NCI-H146 (cell line): ENCODE measurements around the gene TANGO6.
"Not testable (repeated sequence)": the region's sequence is repeated elsewhere in the genome, so short reads cannot be mapped to it uniquely, and the experiment has no call there.

Experiments
- DNase-seq: peaks from one replicate; lab custom pipeline; 2025; lab: John Stamatoyannopoulos, UW

TANGO6 gene

DNA sequence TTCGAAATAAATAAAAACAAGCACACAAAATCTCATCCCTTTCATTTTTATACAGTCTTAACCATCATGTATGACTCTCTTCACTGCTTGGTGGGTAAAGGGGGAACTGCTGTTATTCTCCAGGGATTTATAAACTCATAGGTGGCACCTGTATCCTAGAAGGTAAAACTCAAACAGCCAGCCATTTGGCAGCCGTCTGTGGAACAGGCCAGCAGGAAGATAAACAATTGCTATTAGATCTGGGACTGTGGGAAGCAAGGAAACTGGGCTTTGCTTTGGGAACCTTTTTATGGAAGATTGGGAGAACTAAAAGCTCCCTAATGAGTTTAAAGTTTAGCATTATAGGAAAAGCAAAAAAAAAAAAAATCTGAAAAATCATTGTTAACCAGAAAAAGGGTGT lies 126.0 kb downstream of the TANGO6 start:
- DNase-seq = no peak

DNA sequence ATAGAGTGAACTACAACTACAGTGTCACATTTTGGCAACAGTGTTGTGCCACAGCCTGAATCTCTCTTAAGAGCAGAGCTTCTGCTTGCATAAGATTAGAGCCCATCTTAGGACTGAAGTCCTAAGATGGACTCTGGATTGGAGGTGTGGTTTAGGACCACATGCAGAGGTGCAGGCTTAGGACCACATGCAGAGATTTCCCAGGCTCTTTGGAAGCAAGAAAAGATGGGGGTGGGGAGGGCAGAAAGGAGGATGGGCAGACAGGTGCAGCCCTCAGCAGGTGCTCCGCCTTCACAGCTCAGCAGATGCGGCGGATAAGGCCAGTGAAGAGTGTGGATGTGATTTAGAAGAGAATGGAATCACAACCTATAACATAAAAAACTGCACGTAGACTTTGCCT lies 128.7 kb downstream of the TANGO6 start:
- peak; percentile 91 for DNase-seq

DNA sequence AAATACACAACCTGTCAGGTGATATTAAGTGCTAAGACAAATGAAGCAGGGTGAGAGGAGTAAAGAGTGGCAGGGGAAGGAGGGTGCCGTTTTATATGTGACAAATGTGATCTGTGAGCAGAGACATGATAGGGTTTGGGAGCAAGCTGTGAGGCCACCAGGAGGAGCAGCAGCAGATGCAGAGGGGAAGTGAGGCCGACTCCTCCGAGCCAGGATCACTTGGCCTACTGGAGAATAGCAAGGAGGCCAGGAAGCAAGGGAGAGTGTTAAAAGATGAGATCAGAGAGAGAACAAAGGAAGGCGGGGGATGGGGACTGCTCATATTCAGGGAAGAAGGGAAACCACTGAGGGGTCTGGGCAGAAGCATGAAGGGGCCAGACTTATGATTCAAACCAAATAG lies 129.4 kb downstream of the TANGO6 start:
- peak; percentile 61 for DNase-seq

DNA sequence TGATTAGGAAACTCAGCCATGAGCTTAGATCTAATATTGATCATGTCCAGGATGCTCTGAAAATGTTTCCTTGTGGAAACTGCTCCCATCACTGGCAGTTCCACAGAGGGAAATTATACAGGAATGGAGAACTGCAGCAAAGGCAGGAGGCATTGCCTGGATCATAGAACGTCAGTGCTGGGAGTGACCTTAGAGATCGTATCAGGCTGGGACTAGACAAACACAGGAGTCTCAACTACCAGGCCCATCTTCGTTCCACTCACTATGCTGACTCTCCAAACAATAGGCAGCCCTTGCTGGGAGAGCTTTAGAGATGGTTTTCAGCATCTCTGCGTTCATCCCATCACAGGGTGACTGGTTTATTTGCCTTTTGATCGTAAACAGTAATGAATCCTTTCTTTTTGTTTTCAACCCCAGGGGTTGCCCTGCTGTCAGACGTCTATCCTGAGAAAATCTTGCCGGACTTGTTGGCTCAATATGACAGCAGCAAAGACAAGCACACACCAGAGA lies 130.3 kb downstream of the TANGO6 start:
- DNase-seq = peak; percentile 66

DNA sequence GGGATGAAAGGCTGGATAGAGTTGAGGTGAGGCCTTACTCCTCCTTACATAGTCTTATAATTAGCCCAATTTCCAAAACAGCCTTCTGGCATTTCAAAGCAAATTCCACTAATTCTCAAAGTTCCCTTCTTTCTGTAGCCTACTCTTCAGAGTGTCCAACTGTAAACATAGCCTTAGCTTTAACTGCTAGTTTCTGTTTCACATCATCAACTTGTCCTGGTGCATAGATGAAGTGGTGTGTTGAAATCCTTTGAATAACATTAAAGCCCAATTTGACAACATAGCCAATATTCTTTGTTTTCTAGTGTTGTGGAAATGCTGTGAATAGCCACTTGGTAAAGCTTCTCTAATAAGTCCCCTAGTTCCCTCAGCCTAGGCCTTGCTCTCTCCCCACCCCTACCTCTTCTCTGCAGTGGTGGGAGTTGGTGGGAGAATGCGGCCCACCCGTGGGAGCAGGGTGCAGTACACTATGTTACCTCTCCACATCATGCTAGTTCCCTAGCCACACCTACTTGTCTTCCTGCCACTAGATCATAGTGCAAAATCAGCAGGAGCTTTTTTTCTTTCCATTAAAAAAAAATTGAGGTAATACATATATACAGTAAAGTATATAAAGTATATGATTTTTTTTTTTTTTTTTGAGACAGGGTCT lies 135.1 kb downstream of the TANGO6 start:
- no peak for DNase-seq

DNA sequence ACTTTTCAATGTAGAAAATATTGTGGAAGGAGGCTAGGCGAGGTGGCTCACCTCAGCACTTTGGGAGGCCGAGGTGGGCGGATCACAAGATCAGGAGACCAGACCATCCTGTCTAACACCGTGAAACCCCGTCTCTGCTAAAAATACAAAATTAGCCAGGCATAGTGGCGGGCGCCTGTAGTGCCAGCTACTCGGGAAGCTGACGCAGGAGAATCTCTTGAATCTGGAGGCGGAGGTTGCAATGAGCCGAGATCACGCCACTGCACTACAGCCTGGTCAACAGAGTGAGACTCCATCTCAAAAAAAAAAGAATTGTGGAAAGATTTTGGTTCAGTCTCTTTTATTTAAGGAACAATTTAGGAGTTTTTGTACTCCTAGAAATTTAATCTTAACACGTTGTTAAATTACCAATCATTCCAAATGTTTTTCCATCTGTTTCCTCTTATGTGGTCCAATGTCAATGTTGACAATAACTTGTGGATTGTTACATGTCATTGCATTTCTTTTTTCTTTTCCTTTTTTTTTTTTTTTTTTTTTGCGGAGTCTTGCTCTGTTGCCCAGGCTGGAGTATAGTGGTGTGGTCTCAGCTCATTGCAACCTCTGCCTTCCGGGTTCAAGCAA lies 137.5 kb downstream of the TANGO6 start:
- no peak for DNase-seq

DNA sequence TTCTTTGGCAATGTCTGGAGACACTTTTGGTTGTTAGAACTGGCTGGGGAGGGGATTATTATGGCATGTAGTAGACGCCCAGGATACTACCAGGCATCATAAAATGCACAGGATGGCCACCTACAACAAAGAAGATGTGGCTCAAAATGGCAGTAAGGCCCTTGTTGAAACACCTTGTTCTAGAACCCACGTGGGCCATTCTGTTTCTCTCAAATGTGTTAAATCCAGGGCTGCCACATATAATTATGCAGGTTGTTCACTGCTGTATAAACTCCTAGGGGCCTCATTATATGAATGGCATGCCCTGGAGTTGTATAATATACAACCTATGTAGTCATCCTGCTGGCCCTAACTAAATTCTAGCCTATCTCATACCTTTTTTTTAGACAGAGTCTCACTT lies 138.6 kb downstream of the TANGO6 start:
- no peak for DNase-seq

DNA sequence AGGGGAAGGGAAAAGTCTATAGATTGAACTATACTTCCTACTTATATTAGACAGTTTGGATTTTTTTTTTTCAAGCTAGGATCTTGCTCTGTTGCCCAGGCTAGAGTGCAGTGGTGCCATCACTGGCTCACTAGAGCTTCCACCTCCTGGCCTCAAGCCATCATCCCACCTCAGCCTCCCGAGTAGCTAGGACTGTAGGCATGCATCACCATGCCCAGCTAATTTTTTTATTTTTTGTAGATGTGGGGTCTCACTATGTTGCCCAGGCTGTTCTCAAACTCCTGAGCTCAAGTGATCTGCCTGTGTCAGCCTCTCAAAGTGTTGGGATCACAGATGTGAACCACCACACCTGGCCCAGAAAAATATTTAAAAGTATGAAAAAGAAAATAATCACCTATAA lies 141.1 kb downstream of the TANGO6 start:
- no peak for DNase-seq

DNA sequence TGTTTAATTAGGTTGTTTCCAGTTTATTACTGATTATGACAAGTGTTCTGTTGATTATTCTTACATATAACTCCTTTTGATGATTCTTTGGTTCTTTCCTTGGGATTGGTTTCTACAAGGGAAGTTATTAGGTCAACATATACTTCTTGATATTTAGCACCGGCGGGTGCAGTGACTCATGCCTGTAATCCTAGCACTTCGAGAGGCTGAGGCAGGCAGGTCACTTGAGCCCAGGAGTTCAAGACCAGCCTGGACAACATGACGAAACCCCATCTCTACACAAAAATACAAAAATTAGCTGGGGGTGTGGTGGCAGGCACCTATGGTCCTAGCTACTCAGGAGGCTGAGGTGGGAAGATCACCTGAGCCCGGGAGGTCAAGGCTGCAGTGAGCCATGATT lies 141.9 kb downstream of the TANGO6 start:
- DNase-seq = no peak

DNA sequence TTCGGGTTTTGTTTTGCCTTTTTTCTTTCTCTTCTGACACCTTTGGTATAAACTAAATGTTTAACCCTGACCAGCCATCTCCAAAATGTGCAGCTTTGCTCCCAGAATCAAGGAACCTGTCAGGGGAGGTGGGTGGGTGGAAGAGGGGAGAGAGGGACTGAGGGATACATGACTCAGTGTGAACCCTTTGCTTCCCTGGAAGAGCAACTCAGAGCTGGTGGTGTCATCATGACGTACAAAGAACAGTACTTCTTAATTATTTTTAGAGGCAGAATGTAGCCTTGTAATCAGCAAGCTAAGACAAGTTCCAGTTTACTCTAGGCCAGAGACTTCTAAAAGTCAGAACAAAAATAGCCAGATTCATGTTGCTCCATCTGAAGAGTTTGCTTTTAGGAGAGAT lies 142.5 kb downstream of the TANGO6 start:
- DNase-seq = no peak

DNA sequence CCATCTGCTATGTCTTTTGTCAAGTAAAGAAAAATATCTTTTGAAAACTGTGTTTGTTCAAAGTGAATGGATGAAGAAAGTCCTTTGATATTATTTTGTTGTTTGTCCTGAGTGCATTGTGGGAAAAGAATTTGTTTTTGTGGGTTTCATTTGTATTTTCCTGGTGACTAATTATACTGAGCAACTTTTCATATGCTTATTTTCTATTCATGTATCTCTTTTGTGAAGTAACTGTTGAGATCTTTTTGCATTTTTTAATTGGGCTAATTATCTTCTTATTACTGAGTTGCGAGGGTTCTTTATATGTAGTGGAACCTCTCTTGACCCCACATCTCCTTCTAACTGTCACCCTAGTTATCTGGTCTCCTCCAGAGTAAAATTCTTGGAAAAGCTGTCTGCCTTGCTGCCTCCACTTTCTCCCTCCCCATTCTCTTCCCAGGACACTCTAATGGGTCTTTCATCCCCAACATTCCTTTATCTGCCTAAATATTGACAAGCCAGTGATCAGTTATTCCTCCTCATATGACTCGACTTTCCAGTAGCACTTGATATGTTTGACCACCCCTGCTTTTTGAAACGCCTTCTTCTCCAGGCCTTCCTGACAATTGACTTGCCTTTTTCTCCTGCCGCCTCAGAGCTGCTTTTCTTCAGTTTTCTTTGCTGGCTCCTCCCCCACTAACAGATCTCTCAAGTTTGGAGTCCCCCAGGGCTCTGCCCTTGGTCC lies 144.6 kb downstream of the TANGO6 start:
- no peak for DNase-seq

DNA sequence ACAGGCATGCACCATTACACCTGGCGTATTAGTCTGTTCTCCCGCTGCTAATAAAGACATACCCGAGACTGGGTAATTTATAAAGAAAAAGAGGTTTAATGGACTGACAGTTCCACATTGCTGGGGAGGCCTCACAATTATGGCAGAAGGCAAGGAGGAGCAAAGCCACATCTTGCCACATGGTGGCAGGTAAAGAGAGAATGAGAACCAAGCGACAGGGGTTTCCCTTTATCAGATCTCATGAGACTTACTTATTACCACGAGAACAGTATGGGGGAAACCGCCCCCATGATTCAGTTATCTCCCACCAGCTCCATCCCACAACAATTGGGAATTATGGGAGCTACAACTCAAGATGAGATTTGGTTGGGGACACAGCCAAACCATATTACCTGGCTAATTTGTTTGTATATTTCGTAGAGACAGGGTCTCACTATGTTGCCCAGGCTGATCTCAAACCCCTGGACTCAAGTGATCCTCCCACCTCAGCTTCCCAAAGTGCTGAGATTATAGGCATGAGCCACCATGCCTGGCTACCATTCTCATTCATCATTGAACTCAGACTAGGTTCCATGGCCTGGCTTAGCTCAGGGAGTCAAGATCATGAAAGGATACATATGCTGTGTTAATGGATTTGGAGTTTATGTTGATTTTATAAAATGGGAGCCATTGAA lies 147.0 kb downstream of the TANGO6 start:
- DNase-seq = not testable (repeated sequence)

DNA sequence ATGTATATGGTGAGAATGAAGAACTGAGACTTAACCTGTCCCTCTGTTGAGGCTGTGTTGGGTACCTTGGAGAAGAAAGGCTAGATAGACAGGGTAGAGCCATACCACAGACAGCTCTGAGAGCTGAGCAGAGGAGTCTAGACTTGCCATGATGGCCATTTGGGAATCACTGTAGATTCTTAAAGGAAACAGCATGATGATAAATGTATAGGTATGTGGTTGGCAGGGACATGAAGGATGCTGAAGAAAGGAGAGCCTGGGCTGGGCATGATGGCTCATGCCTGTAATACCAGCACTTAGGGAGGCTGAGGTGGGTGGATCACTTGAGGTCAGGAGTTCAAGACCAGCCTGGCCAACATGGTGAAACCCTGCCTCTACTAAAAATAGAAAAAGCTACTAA lies 147.7 kb downstream of the TANGO6 start:
- no peak for DNase-seq

DNA sequence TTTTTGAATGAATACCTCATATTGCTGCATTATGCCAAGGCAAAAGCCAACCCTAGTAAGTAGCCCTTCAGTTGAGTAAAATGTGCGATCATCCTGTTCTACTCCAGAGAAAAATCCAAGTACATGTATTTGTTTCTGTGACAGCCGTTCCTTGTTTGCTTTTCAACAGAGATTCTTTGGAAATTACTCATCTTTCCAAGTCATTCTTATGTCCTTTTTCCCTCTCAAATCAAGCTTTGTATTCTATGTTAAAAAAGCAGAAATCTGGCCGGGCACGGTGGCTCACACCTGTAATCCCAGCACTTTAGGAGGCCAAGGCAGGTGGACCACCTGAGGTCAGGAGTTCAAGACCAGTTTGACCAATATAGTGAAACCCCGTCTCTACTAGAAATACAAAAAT lies 149.2 kb downstream of the TANGO6 start:
- DNase-seq = no peak

DNA sequence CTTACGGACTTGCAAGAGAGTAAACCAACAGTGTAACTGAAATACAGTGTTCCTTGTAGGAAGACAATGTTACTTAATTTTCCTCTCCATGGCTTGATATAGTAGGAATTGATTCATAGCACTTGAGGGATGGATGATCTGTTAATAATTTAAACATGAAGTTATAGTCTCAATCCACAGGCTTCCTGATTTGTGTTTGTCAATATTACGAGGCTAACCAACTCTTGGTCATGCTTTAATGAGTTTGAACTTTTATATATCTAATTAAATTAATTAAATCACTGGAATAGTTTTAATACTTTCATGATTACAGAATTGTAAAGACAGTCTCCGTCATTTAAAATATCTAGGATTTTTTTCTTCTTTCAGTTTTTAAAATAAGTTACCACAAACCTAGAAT lies 150.1 kb downstream of the TANGO6 start:
- no peak for DNase-seq

DNA sequence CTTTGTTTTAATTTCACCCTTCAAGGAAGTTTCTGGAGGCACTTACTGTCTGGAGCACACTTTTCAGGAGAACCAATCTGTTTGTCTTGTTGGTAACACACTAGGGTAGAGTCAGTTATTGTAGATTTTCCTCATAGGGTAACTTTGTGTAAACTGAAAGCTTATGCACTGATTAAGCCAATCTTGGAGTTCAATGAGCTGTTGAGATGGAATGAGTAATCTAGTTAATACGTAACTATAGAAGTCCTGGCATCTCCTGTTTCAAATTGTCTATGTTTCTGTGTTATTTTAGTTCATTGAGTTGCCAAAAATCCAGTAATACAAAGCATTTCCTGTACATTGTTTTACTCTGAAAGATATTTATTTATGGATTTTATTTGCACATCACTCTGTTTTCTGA lies 150.6 kb downstream of the TANGO6 start:
- no peak for DNase-seq

DNA sequence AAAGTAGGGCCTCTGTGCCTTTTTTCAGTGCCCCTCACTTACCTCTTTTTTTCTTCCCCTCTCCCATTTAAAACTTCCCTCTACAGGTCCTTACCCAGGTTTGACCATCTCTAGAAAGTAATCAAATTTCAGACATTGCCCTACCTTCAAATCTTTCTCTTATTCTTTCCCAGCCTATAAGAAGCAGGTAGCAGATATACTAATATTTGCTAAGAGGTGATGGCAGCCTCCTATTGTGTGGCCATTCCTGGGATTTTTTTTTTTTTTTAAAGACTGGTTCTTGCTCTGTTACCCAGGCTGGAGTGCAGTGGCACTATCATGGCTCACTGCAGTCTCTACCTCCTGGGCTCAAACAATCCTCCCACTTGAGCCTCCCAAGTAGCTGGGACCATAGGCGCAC lies 151.0 kb downstream of the TANGO6 start:
- DNase-seq = no peak

DNA sequence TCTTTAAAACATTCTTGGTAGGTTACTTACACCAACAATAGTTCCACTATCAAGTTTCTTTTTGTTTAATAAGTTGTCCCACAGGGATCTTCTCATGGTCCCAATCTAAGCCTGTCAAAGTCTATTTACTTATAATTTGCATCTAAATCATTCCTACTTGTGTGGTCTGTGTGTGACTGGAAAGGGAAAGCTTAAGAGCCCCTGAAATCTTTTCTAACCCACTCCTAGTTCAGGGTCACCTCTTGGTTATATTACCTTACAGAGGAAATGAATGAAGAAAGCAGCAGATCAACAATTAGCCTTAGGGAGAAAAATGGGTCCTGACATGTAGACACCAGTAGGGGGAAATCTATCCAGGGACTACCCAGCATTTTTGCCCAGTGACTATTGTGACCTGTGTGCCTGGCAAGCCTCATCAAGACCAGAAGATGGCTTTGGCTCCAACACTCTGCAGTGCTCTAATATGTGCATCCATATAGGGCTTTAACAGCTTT lies 151.7 kb downstream of the TANGO6 start:
- peak; percentile 40 for DNase-seq

DNA sequence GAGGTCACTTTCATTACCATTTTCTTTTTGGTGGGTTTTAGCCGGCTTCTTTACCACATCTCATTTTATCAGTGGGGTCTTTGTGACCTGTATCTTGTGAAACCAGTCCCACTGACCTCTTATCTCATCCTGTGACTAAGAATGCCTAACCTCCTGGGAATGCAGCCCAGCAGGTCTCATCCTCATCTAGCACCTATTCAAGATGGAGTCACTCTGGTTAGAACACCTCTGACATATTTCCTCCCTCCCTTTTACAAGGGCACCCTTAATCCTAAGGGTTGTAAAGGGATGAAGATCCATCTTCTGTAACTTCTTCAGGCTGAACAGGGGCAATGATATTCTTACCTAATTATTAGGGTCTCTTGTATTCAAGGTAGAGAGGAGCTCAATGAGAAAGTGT lies 154.2 kb downstream of the TANGO6 start:
- no peak for DNase-seq

DNA sequence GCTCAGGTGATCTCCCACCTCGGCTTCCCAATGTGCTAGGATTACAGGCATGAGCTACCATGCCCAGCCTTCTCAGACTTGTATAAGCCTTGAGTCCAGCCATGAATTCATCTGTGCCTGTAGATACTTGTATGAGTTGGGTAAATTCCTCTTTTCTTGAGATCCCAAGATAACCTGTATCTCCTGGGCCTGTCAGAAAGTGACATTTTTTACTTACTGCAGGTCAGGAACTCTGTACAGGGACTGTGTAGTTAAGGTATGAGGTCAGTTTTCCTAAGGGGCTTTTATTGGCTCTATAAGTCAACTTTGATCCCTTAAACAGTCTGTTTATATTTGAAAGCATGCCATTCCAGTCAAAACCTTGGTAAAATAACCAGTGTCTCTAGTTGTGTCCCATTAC lies 155.8 kb downstream of the TANGO6 start:
- no peak for DNase-seq

DNA sequence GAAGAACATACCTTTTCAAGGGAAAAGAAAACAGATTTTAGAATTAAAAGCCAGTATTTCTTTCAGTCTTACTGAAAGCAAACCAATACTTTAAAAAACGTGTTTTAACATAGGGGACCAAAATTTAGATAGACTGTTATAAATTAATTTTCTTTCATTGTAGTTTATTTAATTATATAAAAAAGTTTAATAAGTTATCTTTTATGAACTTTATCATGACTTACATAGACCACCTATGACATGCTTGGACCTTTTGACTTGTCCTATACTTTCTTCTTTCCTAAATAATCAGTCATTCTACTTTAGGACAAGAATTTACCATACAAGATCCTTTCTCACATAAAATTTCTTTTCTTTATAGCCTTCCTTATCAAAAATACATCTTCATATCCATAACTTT lies 160.2 kb downstream of the TANGO6 start:
- no peak for DNase-seq

DNA sequence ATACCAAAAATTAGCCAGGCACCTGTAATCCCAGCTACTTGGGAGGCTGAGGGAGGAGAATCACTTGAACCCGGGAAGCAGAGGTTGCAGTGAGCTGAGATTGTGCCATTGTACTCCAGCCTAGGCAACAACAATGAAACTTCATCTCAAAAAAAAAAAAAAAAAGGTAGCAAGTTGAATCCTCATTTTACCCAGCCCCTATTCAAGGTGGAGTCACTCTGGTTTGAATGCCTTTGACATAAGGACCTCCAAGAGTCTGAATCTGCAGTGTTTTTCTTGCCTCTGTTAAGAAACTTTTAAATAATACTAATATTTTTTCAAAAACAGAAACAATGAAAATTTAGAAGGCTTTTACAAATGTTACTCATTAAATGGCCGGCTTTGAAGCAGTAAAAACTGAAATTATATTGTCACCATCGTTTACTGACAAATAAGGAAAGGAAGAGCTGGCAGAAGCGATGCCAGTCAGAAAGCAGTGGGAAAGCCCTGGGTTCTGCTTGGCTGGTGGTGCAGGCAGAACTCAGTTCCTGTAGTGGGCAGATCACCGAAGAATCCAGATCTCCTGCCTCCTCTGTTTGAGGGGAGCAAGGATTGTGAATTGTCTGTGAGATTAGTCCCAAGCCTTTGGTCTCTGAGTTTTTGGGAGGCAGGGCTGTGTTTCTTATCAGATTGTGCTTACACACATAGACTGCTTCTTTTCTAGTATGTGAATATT lies 162.5 kb downstream of the TANGO6 start:
- DNase-seq = no peak
